Measurements from ENCODE around the gene PRDX3. TPM values are rescaled to one million over a fixed set of nuclear protein-coding genes. Genes with fewer than 3 reads are reported as not detected.

PRDX3 gene
- total and polyA plus RNA-seq, 12 donors: 150 to 935 (median 425) TPM

DNA sequence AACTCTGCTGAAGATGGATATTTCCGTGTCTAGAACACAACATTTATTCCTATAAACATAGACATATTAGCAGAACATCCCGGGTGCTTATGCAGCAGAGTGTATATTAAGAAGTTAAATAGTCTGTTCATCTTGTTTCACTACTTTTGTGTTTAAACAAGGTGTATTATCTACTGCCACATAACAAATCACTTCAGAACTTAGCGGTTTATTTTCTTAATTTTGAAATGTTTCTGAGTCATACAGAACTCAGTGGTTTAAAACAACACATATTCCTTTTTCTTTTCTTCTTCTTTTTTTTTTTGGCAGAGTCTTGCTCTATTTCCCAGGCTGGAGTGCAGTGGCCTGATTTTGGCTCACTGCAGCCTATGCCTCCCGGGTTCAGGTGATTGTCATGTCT lies 48.9 kb downstream of the PRDX3 start:
- no peak for DNase-seq
- TF ChIP-seq POLR2A (IDR thresholded peaks at IDR 0.05): no peak
- TF ChIP-seq, protein P1, sequence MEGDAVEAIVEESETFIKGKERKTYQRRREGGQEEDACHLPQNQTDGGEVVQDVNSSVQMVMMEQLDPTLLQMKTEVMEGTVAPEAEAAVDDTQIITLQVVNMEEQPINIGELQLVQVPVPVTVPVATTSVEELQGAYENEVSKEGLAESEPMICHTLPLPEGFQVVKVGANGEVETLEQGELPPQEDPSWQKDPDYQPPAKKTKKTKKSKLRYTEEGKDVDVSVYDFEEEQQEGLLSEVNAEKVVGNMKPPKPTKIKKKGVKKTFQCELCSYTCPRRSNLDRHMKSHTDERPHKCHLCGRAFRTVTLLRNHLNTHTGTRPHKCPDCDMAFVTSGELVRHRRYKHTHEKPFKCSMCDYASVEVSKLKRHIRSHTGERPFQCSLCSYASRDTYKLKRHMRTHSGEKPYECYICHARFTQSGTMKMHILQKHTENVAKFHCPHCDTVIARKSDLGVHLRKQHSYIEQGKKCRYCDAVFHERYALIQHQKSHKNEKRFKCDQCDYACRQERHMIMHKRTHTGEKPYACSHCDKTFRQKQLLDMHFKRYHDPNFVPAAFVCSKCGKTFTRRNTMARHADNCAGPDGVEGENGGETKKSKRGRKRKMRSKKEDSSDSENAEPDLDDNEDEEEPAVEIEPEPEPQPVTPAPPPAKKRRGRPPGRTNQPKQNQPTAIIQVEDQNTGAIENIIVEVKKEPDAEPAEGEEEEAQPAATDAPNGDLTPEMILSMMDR (IDR thresholded peaks at IDR 0.05): no peak
- H3K27ac ChIP-seq: no peak overlapping the region
- WGBS, 4 donors: 88 to 97% (median 89%) methylated on average over 4 of the region's 4 CpGs
- H3K36me3 ChIP-seq (replicated peaks in 1 of 2): peaks cover 0 to 33% of the 10 kb centered on the region in 2 donors
- intact Hi-C loops (cut with DNase I): no loop called here
- no peaks in the 10 kb centered on the region for H3K9me3 ChIP-seq (replicated peaks in 1 of 3)
- H3K27me3 ChIP-seq: no peaks in the 10 kb centered on the region
- no peak overlapping the region for H3K4me3 ChIP-seq
- peaks cover 7% of the 10 kb centered on the region in 2 donors for H3K4me1 ChIP-seq (replicated peaks in 1 of 2)

DNA sequence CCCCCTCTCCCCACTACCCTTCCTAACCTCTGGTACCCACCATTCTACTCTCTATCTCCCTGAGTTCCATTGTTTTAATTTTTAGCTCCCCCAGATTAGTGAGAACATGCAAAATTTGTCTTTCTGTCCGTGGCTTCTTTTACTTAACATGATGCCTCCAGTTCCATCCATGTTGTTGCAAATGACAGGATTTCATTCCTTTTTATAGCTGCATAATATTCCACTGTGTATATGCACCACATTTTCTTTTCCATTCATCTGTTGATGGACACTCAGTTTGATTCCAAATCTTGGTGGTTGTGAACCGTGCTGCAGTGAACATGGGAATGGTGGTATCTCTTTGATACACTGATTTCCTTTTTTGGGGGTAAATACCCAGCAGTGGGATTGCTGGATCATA lies 52.7 kb downstream of the PRDX3 start:
- Histone ChIP-seq H3K36me3 (replicated peaks in 1 of 2) (peaks cover 0 to 46% of the 10 kb centered on the region in 2 donors), H3K4me1 (replicated peaks in 1 of 2) (peaks cover 0 to 2% of the 10 kb centered on the region in 2 donors)
- intact Hi-C loops (cut with DNase I): no loop called here

DNA sequence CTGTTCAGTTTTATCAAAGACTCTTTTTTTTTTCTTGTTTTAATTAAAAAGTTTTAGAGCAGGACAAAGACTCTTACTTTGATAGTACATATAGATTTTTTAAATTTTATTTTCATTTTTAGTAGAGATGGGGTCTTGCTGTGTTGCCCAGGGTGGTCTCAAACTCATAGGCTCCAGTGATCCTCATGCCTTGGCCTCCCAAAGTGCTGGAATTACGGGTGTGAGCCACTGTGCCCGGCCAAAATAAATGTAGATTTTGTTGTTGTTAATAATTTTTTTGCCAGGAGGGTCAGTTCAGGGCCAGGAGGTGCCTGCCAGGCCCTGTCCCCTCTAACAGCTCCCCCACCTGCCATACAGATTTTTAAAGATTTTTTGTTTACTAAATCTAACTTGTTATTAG lies 57.7 kb downstream of the PRDX3 start:
- intact Hi-C loops (cut with DNase I): no loop called here
- Histone ChIP-seq H3K27ac (peak overlapping the region in 2 of 5 donors; percentile 46 to 48), H3K4me3 (no peak overlapping the region), H3K4me1 (replicated peaks in 1 of 2) (peaks cover 9 to 11% of the 10 kb centered on the region in 2 donors), H3K27me3 (no peaks in the 10 kb centered on the region), H3K36me3 (replicated peaks in 1 of 2) (peaks cover 0 to 50% of the 10 kb centered on the region in 2 donors), H3K9me3 (replicated peaks in 1 of 3) (no peaks in the 10 kb centered on the region)
- TF ChIP-seq POLR2A (IDR thresholded peaks at IDR 0.05): no peak
- TF ChIP-seq, protein P1 (IDR thresholded peaks at IDR 0.05): no peak
- 85 to 100% (median 97%) methylated on average over 2 of the region's 2 CpGs for WGBS, 4 donors
- DNase-seq: no peak

More for the DNA sequence above, 52.7 kb downstream of the PRDX3 start:
- Histone ChIP-seq H3K27me3 (no peaks in the 10 kb centered on the region), H3K27ac (no peak overlapping the region), H3K9me3 (replicated peaks in 1 of 3) (no peaks in the 10 kb centered on the region), H3K4me3 (no peak overlapping the region)
- DNase-seq: no peak
- TF ChIP-seq, protein P1 (IDR thresholded peaks at IDR 0.05): no peak
- no peak for TF ChIP-seq POLR2A (IDR thresholded peaks at IDR 0.05)
- WGBS, 4 donors: 97 to 100% (median 98%) methylated on average over 2 of the region's 2 CpGs

DNA sequence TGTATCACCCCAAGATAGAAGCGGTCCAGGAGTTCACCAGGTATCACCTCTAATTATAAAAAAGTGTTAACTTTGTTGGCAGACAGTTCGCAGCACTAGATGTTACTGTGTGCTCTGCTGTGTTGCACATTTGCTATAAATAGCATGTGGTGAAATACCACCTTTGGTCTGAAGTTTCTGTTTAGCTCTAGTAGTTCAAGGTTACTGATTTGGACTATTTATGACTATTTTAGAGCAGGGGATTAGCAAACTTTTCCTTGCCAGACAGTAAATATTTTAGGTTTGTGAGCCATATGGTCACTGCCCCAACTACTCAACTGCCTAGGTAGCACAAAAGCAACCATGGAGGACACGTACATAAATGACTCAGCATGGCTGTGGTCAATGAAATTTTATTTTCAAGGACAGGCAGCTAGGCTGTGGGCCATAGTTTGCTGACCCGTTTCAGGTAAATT lies 58.2 kb downstream of the PRDX3 start:
- intact Hi-C loops (cut with DNase I): no loop called here
- WGBS, 4 donors: 47 to 54% (median 50%) methylated on average over 4 of the region's 4 CpGs
- DNase-seq: peak in 3 of 7 donors; percentile 42 to 54 (median 54)
- TF ChIP-seq POLR2A (IDR thresholded peaks at IDR 0.05): no peak
- Histone ChIP-seq H3K36me3 (replicated peaks in 1 of 2) (peaks cover 0 to 46% of the 10 kb centered on the region in 2 donors), H3K9me3 (replicated peaks in 1 of 3) (no peaks in the 10 kb centered on the region), H3K4me3 (no peak overlapping the region), H3K27ac (peak overlapping the region in 3 of 5 donors; percentile 46 to 54 (median 48)), H3K4me1 (replicated peaks in 1 of 2) (peaks cover 9 to 11% of the 10 kb centered on the region in 2 donors), H3K27me3 (no peaks in the 10 kb centered on the region)

- H3K27ac ChIP-seq: no peak overlapping the region
- H3K9me3 ChIP-seq (replicated peaks in 1 of 3): no peaks in the 10 kb centered on the region
- H3K27me3 ChIP-seq: no peaks in the 10 kb centered on the region
- intact Hi-C loops (cut with DNase I): no loop called here
- no peak for DNase-seq
- TF ChIP-seq, protein P1 (IDR thresholded peaks at IDR 0.05): no peak
- no peak for TF ChIP-seq POLR2A (IDR thresholded peaks at IDR 0.05)
- no peak overlapping the region for H3K4me3 ChIP-seq
- 88 to 100% (median 95%) methylated on average over 1 of the region's 1 CpG for WGBS, 4 donors
- peaks cover 9 to 11% of the 10 kb centered on the region in 2 donors for H3K4me1 ChIP-seq (replicated peaks in 1 of 2)
- H3K36me3 ChIP-seq (replicated peaks in 1 of 2): peaks cover 0 to 41% of the 10 kb centered on the region in 2 donors
Measured at GRCh38 chr10:119119400-119119799, 59.2 kb downstream of the PRDX3 start.

Measured in adrenal gland (tissue), 12 donors.